GM21526 (cell line): ENCODE data around the gene TACC3.
"Not testable (repeated sequence)": the region's sequence is repeated elsewhere in the genome, so short reads cannot be mapped to it uniquely, and the experiment has no call there.

Source experiments
- ATAC-seq: cut with Tn5 transposase; IDR thresholded peaks from one replicate; pipeline ENCODE4 v1.9.1; 2021; ENCODE audit warnings: moderate library complexity; ENCODE audit not compliant: unreplicated experiment, low FRiP score

TACC3 gene

GRCh38 chr4:1701671-1702070 lies 19.6 kb upstream of the TACC3 start:
- not testable (repeated sequence) for ATAC-seq

- no peak for ATAC-seq
Measured at GRCh38 chr4:1703867-1704266, 17.5 kb upstream of the TACC3 start.

GRCh38 chr4:1705732-1706131 lies 15.6 kb upstream of the TACC3 start:
- ATAC-seq = no peak

GRCh38 chr4:1706358-1706757 lies 15.0 kb upstream of the TACC3 start:
- ATAC-seq = no peak

GRCh38 chr4:1708581-1708980 lies 12.7 kb upstream of the TACC3 start:
- ATAC-seq = no peak

- no peak for ATAC-seq
Measured at GRCh38 chr4:1711055-1711570, 10.2 kb upstream of the TACC3 start.

- ATAC-seq = peak; percentile 1
Measured at GRCh38 chr4:1711571-1712215, 9.6 kb upstream of the TACC3 start.

GRCh38 chr4:1712216-1713002 lies 8.9 kb upstream of the TACC3 start, which contains the start of gene SLBP:
Gene SLBP (minus strand): TSS chr4:1712319. CDS start chr4:1712188, 131 bp downstream.
- ATAC-seq = peak; percentile 78

GRCh38 chr4:1713003-1713851 lies 8.1 kb upstream of the TACC3 start:
- ATAC-seq = no peak

GRCh38 chr4:1714303-1715001 lies 6.9 kb upstream of the TACC3 start:
- ATAC-seq = no peak

- ATAC-seq = no peak
Measured at GRCh38 chr4:1715002-1715758, 6.1 kb upstream of the TACC3 start.

GRCh38 chr4:1716065-1716945 lies 5.0 kb upstream of the TACC3 start:
- ATAC-seq = no peak

GRCh38 chr4:1717129-1718094 lies 3.9 kb upstream of the TACC3 start:
- no peak for ATAC-seq

- no peak for ATAC-seq
Measured at GRCh38 chr4:1718095-1718850, 3.0 kb upstream of the TACC3 start.

- ATAC-seq = peak; percentile 7
Measured at GRCh38 chr4:1720163-1720983, 948 bp upstream of the TACC3 start.
